NCI-H2227 treated with DMSO at 0.1 percent for 48 hours (cell line): ENCODE measurements around the gene CNN2.

Source experiments
- DNase-seq: peaks from one replicate; lab custom pipeline; 2025; lab: John Stamatoyannopoulos, UW

The CNN2 gene

DNA sequence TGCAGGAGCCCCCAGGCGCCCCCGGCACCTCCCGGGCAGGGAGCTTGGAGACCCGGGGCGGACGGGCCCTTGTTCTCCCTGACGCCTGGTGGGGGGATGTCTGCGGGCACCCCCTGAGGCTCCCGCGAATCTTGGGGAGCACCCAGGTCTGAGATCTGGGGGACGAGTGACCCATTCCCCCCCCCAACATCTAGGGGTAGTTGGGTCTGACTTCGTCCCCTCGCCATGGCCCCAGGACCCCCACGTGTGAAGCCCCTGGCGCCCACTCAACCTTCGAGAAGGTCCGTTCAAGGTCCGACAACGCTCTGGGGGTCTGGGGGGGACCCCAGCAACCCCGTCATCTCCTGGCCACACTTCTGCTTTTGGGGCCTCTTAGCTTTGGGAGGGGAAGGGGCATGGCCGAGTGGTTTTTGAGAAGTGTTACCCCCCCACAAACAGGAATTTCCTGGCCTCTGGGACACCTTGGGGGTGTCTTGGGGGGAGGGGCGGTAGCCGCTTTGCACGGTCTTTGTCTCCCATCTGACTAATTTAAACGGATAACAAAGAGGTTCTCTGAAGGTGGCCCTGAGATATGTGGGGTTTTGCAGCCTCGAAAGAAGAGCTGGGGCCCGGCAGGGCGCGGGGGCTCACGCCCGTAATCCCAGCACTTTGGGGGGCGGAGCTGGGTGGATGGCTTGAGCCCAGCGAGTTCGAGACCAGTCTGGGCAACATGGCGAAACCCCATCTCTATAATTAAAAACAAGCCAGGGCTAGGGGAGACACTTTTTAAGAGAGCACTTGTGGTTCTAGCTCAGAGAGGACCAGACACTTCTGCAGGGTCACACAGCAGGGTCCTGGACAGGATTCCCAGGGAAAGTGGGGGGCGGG lies 608 bp downstream of the CNN2 start:
- DNase-seq: no peak

DNA sequence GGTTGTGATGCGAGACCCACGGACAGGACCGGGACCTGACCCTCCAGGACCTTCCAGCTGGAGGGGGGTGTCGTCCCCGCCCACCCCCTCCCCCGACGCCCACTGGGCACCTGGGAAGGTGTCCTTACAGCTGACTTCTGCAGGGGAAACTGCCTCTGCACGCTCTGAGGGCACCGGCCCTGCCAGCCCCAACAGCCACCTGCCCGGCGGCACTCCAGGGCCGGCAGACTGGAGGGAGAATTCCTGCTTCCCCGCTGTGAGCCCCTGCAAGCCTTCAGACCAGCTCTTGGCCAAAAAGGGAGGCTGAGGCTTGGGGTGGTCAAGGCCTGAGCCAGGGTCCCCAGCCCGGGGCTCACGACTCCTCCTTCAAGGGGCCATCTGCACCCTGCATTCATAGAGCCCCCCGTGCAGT lies 1.2 kb downstream of the CNN2 start:
- no peak for DNase-seq

DNA sequence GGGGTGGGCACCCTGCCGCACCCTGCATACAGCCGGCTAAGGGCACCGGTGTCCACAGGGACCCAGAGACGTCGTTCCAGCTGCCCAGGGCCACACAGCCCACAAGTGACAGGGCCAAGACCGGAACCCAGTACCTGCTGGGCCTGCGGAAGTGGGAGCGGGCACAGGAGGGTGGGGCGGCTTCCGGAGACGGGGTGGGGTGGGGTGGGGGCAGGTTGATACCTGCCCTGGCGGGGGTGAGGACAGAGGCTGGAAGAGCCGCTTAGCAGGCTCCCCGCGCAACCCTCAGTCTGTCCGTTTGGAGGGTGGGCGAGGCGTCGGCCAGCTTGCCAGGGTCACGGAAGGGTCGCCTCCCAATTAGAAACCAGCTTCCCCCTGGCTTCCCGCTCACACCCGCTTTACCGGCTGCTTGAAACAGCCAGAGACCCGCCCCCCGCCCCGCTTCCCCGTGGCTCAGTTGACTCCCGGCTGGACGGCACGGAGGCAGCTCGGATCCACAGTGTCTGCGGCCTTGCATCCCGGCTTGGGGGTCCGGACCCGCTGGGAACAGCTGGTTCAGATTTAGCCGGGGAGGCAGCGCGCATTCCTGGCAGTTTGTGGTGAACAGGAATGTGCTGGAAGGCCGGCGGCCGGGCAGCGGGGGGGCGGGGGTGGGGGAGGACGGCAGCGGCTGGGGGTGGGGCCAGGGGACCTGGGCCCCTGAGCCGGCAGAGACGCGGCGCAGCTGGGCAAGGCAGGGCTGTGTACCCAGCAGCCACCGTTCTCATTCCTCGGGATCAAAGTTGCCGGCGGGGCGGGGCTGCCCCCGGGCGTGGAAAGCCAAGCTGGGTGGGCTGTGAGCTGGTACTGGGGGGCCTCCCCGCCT lies 1.9 kb downstream of the CNN2 start:
- DNase-seq: no peak

DNA sequence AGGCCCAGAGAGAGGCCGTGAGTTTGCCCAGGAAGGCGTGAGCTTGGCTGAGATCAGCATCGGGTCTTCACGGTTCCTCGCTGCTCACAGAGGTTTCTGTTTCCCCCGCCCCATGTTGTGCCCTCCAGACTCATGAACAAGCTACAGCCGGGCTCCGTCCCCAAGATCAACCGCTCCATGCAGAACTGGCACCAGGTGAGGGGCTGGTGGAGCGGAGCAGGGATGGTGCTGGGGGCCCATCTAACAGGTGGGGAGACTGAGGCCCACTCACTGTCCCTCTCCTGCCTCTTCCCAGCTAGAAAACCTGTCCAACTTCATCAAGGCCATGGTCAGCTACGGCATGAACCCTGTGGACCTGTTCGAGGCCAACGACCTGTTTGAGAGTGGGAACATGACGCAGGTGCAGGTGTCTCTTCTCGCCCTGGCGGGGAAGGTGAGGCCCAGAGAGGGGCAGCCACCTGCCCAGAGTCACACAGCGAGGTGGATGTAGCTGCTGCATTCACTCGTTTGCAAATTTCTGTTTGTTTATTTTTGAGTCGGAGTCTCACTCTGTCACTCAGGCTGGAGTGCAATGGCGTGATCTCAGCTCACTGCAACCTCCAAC lies 6.0 kb downstream of the CNN2 start:
- DNase-seq: no peak

DNA sequence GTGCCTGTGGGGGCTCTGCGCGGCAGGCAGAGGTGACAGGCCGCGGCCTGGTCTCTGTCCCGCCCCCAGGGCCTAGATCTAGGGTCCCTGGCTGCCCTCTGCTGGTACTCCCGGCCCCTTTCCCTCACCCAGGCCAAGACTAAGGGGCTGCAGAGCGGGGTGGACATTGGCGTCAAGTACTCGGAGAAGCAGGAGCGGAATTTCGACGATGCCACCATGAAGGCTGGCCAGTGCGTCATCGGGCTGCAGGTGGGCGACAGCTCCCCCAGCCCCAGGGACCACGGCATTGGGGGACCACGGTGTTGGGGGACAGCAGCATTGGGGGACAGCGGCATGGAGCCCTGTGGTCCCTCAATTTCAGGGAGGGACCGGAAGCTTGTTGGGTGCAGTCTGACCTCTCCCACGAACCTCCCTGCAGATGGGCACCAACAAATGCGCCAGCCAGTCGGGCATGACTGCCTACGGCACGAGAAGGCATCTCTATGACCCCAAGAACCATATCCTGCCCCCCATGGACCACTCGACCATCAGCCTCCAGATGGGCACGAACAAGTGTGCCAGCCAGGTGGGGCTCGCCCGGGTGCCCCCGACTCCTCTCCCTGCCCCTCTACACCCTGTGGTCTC lies 9.7 kb downstream of the CNN2 start:
- no peak for DNase-seq

DNA sequence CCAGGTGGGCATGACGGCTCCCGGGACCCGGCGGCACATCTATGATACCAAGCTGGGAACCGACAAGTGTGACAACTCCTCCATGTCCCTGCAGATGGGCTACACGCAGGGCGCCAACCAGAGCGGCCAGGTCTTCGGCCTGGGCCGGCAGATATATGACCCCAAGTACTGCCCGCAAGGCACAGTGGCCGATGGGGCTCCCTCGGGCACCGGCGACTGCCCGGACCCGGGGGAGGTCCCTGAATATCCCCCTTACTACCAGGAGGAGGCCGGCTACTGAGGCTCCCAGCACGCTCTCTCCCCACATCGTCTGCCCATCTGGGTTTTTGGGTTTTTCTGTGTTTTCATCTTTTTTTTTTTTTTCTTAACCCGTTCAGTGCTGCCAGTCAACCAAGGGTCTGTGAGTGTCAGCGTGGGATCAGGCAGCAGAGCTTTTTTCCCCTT lies 11.2 kb downstream of the CNN2 start:
- DNase-seq: no peak

DNA sequence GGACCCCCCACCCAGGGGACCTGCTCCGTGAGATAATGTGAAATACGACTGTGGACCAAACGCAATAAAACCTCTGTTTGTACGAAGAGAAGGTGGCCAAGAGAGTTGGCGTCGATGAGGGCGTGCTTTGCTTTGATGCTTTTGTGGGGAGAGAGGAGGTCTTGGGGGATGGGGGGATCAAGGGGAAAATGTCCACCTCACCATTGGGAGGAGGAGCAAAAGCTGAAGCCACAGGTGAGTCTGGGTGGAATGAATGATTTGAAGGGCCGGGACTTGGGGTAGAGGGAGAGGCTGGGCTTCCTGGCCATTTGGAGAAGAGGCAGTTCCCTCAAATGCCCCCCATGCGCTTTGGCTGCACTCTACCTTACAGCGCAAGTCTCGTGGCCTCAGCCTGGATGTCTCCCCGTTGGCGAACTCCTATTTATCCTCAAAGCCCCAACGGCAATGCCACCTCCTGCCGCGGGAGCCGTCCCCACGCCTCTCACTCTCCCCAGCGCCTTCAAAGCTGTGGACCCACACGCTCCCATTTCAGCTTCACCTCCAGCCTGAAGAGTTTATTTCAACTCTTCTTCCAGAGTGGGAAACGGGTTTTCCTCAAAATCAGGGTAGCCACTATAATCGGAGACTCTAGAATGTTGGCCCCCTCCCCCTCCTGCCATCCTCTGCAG lies 12.7 kb downstream of the CNN2 start:
- no peak for DNase-seq

DNA sequence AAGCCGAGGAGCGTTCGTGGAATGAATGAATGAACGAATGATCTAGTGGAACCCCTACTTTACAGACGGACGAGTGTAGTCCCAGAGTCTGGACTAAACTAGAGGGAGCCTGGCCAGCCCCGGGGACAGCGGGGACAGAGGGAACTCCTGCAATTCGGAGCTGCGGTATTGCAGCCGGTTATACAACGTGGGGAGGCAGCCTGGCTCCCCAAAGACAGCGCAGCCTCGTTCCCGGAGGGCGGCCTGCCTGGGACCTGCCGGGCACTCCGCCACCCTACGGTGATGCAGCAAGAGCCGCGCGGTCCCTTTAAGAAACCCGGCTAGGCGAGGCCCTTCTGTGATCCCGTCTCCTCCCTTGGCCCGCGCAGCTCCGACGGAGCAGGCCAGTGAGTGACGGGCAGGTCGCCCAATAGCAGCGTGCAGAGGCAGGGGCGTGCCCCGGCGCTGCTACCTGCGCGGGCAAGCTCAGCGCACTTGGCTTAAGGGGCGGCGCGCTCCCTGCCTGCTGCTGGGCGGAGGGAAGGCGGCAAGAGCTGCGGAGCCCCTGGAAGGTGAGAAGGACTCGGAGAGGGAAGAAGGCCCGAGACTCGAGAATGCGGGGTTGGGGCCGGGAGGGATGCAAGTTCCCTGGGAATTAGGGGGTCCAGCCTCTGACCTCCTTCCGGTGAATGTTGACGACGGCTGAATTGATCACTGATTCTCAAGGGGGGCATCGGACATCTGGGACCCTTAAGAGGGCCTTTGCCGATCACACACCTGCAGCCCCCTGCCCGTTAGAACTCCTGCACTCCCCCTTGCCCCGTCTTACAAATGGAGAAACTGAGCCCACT lies 13.5 kb downstream of the CNN2 start, which contains the start of gene ABCA7:
TSS of gene ABCA7 (plus strand) at position 462 of the 830 bp plus-strand sequence. CDS start 1,255 bp downstream, outside the sequence.
- peak; percentile 90 for DNase-seq

DNA sequence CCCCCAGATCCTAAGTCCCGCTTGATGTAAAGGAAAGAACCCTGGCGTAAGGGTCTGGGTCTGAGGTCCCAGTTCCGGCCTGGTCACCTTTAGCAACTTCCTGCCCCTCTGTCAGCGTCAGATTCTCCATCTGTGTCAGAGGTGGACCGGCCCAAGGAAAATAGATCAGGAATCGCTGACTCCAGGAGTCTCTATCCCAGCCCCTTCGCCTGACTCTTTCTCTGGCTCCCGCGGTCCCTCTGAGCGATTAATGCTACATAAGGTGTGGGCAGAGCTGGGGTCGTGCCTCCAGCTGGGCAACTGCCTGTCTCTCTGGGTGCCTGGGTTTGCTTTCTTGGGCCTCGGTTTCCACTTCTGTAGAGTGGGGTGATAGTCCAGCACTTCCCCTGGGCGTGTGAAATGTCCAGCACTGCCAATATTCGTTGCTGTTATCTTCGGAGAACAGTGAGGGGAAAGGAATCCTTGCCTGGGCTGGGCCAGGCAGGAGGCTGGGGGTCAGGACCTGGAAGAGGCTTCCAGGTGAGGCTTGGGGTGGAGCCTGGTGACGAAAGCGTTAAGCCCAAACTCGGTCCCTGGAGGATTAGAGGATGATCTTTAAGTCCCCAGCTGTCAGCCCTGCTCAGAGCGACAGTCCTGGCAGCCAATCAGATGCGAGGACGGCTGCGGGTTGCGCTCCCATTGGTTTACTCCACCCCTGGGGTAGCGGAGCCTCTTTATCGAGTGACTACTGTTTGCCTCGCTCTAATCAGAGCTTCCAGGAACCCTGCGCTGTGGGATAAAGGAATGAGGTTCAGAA lies 14.3 kb downstream of the CNN2 start:
- DNase-seq: peak; percentile 56

DNA sequence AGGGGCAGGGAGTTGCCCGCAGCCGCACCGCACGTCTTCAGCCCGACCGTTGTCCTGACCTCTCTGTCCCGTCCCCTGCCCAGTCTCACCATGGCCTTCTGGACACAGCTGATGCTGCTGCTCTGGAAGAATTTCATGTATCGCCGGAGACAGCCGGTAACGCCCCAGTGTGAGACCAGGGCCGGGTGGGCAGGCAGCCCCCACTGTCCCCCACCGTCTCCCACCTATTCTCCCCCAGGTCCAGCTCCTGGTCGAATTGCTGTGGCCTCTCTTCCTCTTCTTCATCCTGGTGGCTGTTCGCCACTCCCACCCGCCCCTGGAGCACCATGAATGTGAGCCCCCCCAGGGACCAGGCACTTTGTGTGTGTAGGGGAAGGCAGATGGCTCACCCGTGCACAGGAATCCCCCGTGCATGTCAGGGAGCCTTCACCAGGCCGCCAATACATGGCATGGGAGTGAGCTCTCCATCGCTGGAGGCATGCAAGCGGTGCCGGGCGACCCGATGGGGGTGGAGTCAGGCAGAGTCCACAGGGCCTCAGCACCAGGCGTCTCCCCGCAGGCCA lies 14.9 kb downstream of the CNN2 start:
- DNase-seq: no peak

DNA sequence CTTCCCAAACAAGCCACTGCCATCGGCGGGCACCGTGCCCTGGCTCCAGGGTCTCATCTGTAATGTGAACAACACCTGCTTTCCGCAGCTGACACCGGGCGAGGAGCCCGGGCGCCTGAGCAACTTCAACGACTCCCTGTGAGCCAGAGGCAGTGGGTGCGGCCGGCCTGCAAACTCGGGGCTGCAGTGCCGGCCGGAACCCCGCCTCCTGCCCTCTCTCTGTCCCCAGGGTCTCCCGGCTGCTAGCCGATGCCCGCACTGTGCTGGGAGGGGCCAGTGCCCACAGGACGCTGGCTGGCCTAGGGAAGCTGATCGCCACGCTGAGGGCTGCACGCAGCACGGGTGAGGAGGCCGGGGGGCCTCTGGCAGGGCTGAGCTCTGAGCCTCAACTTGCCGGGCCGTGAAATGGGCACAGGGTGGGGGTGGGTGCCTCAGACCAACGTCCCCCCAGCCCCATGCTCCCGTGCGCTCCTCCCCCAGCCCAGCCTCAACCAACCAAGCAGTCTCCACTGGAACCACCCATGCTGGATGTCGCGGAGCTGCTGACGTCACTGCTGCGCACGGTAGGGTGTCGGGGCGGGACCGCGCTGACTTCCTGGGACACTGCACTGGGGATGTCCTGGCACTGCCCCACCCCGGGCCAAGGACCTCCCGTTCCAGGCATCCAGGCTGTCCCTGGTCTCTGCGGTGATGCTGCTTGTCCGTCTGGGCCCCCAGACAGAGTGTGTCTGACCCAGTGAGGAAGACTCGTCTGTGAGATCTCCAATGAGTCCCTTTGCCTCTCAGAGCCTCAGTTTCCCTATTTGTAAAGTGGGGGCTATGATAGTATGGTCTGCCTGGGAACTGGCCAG lies 15.7 kb downstream of the CNN2 start:
- no peak for DNase-seq

DNA sequence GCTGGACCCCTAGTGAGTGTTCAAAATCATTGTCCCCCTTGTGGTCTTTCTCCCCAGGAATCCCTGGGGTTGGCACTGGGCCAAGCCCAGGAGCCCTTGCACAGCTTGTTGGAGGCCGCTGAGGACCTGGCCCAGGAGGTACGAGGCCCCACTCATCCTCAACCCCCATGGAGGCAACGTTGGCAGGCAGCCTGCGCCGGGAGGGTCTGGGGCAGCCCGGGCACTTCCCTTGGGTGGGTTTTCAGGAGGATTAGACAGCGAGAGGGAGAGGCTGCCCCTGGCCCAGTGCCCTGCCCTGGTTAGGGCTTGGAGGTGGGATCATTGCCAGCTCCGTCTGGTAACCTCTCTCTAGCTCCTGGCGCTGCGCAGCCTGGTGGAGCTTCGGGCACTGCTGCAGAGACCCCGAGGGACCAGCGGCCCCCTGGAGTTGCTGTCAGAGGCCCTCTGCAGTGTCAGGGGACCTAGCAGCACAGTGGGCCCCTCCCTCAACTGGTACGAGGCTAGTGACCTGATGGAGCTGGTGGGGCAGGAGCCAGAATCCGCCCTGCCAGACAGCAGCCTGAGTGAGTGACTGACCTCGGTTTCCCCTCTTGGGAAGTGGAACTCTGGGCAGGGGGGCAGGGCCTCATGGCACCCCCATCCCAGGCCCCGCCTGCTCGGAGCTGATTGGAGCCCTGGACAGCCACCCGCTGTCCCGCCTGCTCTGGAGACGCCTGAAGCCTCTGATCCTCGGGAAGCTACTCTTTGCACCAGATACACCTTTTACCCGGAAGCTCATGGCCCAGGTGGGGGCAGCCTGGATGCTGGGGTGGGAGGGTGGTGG lies 16.5 kb downstream of the CNN2 start:
- DNase-seq: no peak

DNA sequence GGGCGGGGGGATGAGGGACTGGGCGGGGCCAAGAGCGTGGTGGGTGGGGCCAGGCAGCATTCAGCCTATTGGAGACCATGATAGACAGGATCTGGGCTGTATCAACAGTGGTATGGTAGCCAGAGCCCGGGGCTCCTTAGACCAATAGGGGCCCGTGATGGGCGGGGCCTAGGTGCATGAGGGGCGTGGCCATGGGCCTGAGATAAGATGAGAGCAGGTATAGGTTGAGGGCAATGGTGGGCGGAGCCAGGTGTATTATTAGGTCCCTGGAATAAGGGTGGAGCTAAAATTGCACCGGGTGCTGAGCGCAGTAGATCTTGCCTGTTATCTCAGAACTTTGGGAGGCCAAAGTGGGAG lies 18.8 kb downstream of the CNN2 start:
- DNase-seq: no peak

DNA sequence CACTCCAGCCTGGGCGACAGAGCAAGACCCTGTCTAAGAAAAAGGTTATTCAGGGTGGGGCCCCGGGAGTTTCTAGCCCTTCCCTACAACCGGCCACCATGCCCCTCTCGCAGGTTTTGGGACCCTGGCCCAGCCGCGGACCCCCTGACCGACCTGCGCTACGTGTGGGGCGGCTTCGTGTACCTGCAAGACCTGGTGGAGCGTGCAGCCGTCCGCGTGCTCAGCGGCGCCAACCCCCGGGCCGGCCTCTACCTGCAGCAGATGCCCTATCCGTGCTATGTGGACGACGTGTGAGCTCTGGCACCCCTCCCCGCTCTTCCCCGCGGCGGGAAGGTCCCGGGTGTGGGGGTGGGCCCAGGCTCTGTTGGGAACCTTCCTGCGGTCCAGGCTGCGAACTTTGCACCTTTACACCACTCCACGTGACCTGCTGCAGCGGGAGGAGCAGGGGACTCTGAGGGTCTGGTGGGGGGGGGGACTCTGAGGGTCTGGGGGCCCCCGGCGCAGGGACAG lies 19.8 kb downstream of the CNN2 start:
- DNase-seq: no peak

DNA sequence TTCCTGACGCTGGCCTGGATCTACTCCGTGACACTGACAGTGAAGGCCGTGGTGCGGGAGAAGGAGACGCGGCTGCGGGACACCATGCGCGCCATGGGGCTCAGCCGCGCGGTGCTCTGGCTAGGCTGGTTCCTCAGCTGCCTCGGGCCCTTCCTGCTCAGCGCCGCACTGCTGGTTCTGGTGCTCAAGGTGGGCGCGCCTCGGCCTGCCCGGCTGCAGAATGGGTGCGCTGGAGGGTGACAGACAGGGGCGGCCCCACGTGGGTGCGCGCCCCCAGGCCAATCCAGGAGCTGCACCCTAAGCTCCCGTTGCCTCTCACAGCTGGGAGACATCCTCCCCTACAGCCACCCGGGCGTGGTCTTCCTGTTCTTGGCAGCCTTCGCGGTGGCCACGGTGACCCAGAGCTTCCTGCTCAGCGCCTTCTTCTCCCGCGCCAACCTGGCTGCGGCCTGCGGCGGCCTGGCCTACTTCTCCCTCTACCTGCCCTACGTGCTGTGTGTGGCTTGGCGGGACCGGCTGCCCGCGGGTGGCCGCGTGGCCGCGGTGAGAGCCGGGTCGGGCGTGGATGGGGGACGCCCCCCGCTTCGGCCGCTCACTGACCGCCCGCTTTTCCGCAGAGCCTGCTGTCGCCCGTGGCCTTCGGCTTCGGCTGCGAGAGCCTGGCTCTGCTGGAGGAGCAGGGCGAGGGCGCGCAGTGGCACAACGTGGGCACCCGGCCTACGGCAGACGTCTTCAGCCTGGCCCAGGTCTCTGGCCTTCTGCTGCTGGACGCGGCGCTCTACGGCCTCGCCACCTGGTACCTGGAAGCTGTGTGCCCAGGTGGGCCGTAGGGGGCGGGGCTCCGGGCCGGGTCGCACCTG lies 20.7 kb downstream of the CNN2 start:
- no peak for DNase-seq

DNA sequence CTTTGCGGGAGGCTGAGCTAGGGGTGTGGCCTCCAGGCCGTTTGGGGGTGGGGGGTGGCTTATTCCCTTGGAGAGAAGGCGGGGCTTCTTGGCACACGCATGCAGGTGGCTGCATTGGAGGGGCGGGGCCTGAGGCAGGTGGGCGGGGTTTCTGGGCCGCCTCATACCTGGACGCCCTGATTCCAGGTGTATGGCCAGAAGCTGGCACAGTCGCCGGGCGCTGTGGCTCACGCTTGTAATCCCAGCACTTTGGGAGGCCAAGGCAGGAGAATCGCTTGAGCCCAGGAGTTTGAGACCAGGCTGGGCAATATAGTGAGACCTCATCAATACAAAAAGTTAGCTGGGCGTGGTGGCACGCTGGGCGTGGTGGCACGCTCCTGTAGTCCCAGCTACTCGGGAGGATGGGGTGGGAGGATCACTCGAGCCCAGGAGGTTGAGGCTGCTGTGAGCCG lies 21.3 kb downstream of the CNN2 start:
- DNase-seq: no peak
